HCT116 (cell line): ENCODE results near the gene CRYGN. TPM values are rescaled to one million over a fixed set of nuclear protein-coding genes. Genes with fewer than 3 reads are reported as not detected.

Experiments used
- ATAC-seq: fragments of 200-7000 bp; cut with Tn5 transposase; 2 replicates; pipeline ENCODE4 v1.9.1; 2020; ENCODE audit warnings: mild to moderate bottlenecking, moderate library complexity
- BruUV-seq: library from RNA; stranded (reverse); fragments of 400-500 nt; replicated peaks from 2 replicates; lab custom pipeline; 2021; lab: Mats Ljungman, UMichigan
- CTCF ChIA-PET: fragments of 300-600 bp; sonication (Branson Sonifier 250); formaldehyde crosslinking; loops from one replicate; lab custom pipeline; 2021; ENCODE audit warnings: antibody characterized with exemption; lab: Charles Lee
- POLR2A ChIA-PET: fragments of 300-600, 350-600 bp; sonication (Branson Sonifier 250); formaldehyde crosslinking; loops from one replicate; lab custom pipeline; 2021; ENCODE audit warnings: antibody characterized with exemption; lab: Charles Lee
- RAD21 ChIA-PET, 2 experiments: fragments of 300-600 bp; sonication (Branson Sonifier 250); formaldehyde crosslinking; loops; one replicate each; lab custom pipeline; 2023; ENCODE audit warnings: low total read pairs in 2 of 2; ENCODE audit not compliant: uncharacterized antibody in 2 of 2, unreplicated experiment in 2 of 2, low non-redundant PET in 1 of 2; lab: Charles Lee
- DNase-seq: peaks from one replicate; pipeline ENCODE4 v3.0.0-alpha.2; 2010; ENCODE audit warnings: low read depth, low spot score
- H2AFZ ChIP-seq: fragments of 200-600 bp; shearing (Covaris generic), sonication (generic); 2 replicates; pipeline ENCODE4 v1.6.1; 2017; ENCODE audit warnings: low read depth, mixed run types, mixed read lengths, antibody characterized with exemption, low read length; ENCODE audit not compliant: poor library complexity, severe bottlenecking
- H3K27ac ChIP-seq: 2 replicates; pipeline ENCODE4 v1.5.1; 2012; ENCODE audit warnings: low read depth, low read length
- H3K27me3 ChIP-seq: fragments of 200-600 bp; sonication (generic); 2 replicates; pipeline ENCODE4 v1.6.1; 2016; ENCODE audit warnings: mixed run types, low read length, mixed read lengths; ENCODE audit not compliant: insufficient read depth
- H3K36me3 ChIP-seq, 2 experiments: fragments of 200-500 bp in 1 of 2; fragments of 200-600 bp in 1 of 2; sonication (Bioruptor generic) in 1 of 2; sonication (generic) in 1 of 2; 2 replicates each; pipeline versions ENCODE4 v1.5.1 to v1.6.1; 2014 to 2016; ENCODE audit warnings: low read length in 2 of 2, inconsistent platforms in 1 of 2, mixed read lengths in 1 of 2, mixed run types in 1 of 2; ENCODE audit not compliant: insufficient read depth in 2 of 2, control insufficient read depth in 1 of 2
- H3K4me1 ChIP-seq, 2 experiments: fragments of 200-600 bp in 1 of 2; sonication (generic) in 1 of 2; 2 replicates each; pipeline versions ENCODE4 v1.5.1 to v1.6.1; 2012 to 2017; ENCODE audit warnings: low read length in 2 of 2, inconsistent platforms in 1 of 2, mild to moderate bottlenecking in 1 of 2, mixed read lengths in 1 of 2, mixed run types in 1 of 2, moderate library complexity in 1 of 2; ENCODE audit not compliant: insufficient read depth in 2 of 2, control insufficient read depth in 1 of 2
- H3K4me2 ChIP-seq: fragments of 200-600 bp; sonication (generic); 2 replicates; pipeline ENCODE4 v1.6.1; 2017; ENCODE audit warnings: mixed run types, low read length, mixed read lengths
- H3K4me3 ChIP-seq, 2 experiments: fragments of 200-600 bp in 1 of 2; sonication (generic) in 1 of 2; replicated peaks in 1 of 2; 2 replicates each; pipeline ENCODE4 v1.5.1; 2011 to 2016; ENCODE audit warnings: low read length in 2 of 2, control low read depth in 1 of 2, low read depth in 1 of 2, mild to moderate bottlenecking in 1 of 2, mixed read lengths in 1 of 2, mixed run types in 1 of 2
- H3K79me2 ChIP-seq: fragments of 200-600 bp; sonication (generic); 2 replicates; pipeline ENCODE4 v1.6.1; 2017; ENCODE audit warnings: mild to moderate bottlenecking, mixed run types, low read length, moderate library complexity, mixed read lengths; ENCODE audit not compliant: insufficient read depth
- H3K9ac ChIP-seq: fragments of 200-600 bp; sonication (generic); 2 replicates; pipeline ENCODE4 v1.6.1; 2016; ENCODE audit warnings: low read length, mixed read lengths
- H3K9me2 ChIP-seq: fragments of 200-600 bp; sonication (generic), shearing (Covaris generic); 2 replicates; pipeline ENCODE4 v1.6.1; 2017; ENCODE audit warnings: mixed run types, mild to moderate bottlenecking, moderate library complexity; ENCODE audit not compliant: insufficient read depth
- H3K9me3 ChIP-seq, 2 experiments: fragments of 200-500 bp in 1 of 2; fragments of 200-600 bp in 1 of 2; sonication (Bioruptor generic) in 1 of 2; sonication (generic) in 1 of 2; 2 replicates each; pipeline ENCODE4 v1.6.1; 2014 to 2017; ENCODE audit warnings: low read length in 2 of 2, mixed read lengths in 2 of 2, inconsistent platforms in 1 of 2, low read depth in 1 of 2, mild to moderate bottlenecking in 1 of 2, mixed run types in 1 of 2, moderate library complexity in 1 of 2; ENCODE audit not compliant: control insufficient read depth in 1 of 2, insufficient read depth in 1 of 2
- H4K20me1 ChIP-seq: fragments of 200-600 bp; sonication (generic), shearing (Covaris generic); 2 replicates; pipeline ENCODE4 v1.6.1; 2017; ENCODE audit warnings: mixed run types, mild to moderate bottlenecking, moderate library complexity; ENCODE audit not compliant: insufficient read depth
- ATF3 ChIP-seq: IDR thresholded peaks from 2 replicates; pipeline ENCODE4 v1.6.1; 2012
- CBX3 ChIP-seq: IDR thresholded peaks from 2 replicates; pipeline ENCODE4 v1.6.1; 2012; ENCODE audit warnings: low read depth
- EGR1 ChIP-seq: IDR thresholded peaks from 2 replicates; pipeline ENCODE4 v1.6.1; 2012; ENCODE audit warnings: low read depth
- EZH2 ChIP-seq: fragments of 200-600 bp; sonication (generic); IDR thresholded peaks from 2 replicates; pipeline ENCODE4 v1.6.1; 2017; ENCODE audit warnings: antibody characterized with exemption, mixed run types
- EZH2phosphoT487 ChIP-seq: fragments of 200-600 bp; IDR thresholded peaks from 2 replicates; pipeline ENCODE4 v1.6.1; 2018; ENCODE audit warnings: antibody characterized with exemption, borderline replicate concordance
- FOSL1 ChIP-seq: IDR thresholded peaks from 2 replicates; pipeline ENCODE4 v1.6.1; 2012; ENCODE audit warnings: low read depth
- POLR2A ChIP-seq: IDR thresholded peaks from 2 replicates; pipeline ENCODE4 v1.7.0; 2011; ENCODE audit warnings: borderline replicate concordance; ENCODE audit not compliant: insufficient read depth, insufficient read length; ENCODE audit errors: extremely low read depth
- POLR2AphosphoS5 ChIP-seq: IDR thresholded peaks from 2 replicates; pipeline ENCODE4 v1.6.1; 2011; ENCODE audit warnings: mild to moderate bottlenecking, low read depth, low read length, moderate library complexity
- RAD21 ChIP-seq: IDR thresholded peaks from 2 replicates; pipeline ENCODE4 v1.6.1; 2012; ENCODE audit warnings: low read depth, mild to moderate bottlenecking
- REST ChIP-seq: IDR thresholded peaks from 2 replicates; pipeline ENCODE4 v1.6.1; 2012; ENCODE audit warnings: low read depth
- SP1 ChIP-seq: IDR thresholded peaks from 2 replicates; pipeline ENCODE4 v1.6.1; 2012; ENCODE audit warnings: low read depth
- SRF ChIP-seq: IDR thresholded peaks from 2 replicates; pipeline ENCODE4 v1.6.1; 2012; ENCODE audit warnings: low read depth
- TCF7L2 ChIP-seq: IDR thresholded peaks from 2 replicates; pipeline ENCODE4 v1.7.0; 2011; ENCODE audit warnings: borderline replicate concordance, inconsistent platforms; ENCODE audit not compliant: insufficient read depth, insufficient read length; ENCODE audit errors: extremely low read depth
- YY1 ChIP-seq: IDR thresholded peaks from 2 replicates; pipeline ENCODE4 v1.6.1; 2011; ENCODE audit warnings: low read length, low read depth, moderate library complexity, mild to moderate bottlenecking; ENCODE audit not compliant: insufficient replicate concordance; ENCODE audit errors: extremely low read depth
- ZBTB33 ChIP-seq: IDR thresholded peaks from 2 replicates; pipeline ENCODE4 v1.6.1; 2011; ENCODE audit warnings: mild to moderate bottlenecking, low read length, moderate library complexity; ENCODE audit not compliant: insufficient replicate concordance; ENCODE audit errors: extremely low read depth
- ZFX ChIP-seq: fragments of 450-650 bp; IDR thresholded peaks from 2 replicates; pipeline ENCODE4 v1.6.1; 2017
- ZNF274 ChIP-seq: fragments of 200-500 bp; sonication (Bioruptor generic); IDR thresholded peaks from 2 replicates; pipeline ENCODE4 v1.6.1; 2014; ENCODE audit warnings: mild to moderate bottlenecking, low read depth, low read length, inconsistent platforms
- intact Hi-C: fragments of 100-400 bp; cut with micrococcal nuclease; formaldehyde crosslinking; loops from 2 replicates; pipeline ENCODE4 v1.10.0; 2022
- total RNA-seq: library from RNA; stranded (reverse); gene quantifications from one replicate; pipeline ENCODE4 v1.2.1, GENCODE V29; 2021; ENCODE audit not compliant: unreplicated experiment

The CRYGN gene
- total RNA-seq, 1 experiment from 2014 or later, result not detected

GRCh38 chr7:151437159-151437553 lies 2.8 kb downstream of the CRYGN start (continued):
- TF ChIP-seq ZBTB33 (no peak), CBX3 (no peak), ATF3 (no peak), REST (no peak)

GRCh38 chr7:151436446-151437158 lies 3.3 kb downstream of the CRYGN start:
- Histone ChIP-seq H3K27me3 (no peaks in the 10 kb centered on the region), H2AFZ (no peak overlapping the region), H3K4me2 (no peak overlapping the region), H3K4me1 (peaks cover 0 to 9% of the 10 kb centered on the region in 2 experiments; a peak in 1 of 4 replicates), H3K79me2 (no peaks in the 10 kb centered on the region), H3K4me3 (no peak overlapping the region), H3K9me3 (no peaks in the 10 kb centered on the region), H3K27ac (no peak overlapping the region), H3K36me3 (no peaks in the 10 kb centered on the region), H4K20me1 (no peaks in the 10 kb centered on the region), H3K9ac (no peak overlapping the region), H3K9me2 (no peaks in the 10 kb centered on the region)
- POLR2A ChIA-PET, result no interaction called here
- DNase-seq (no peak), ATAC-seq (no peak)
- no TSS peak for BruUV-seq
- intact Hi-C loops, result no loop called here
- CTCF ChIA-PET, result no interaction called here
- RAD21 ChIA-PET, result no interaction called here
- TF ChIP-seq YY1 (no peak), ATF3 (no peak), RAD21 (no peak), EZH2phosphoT487 (no peak), EGR1 (no peak), TCF7L2 (no peak), SRF (no peak), POLR2AphosphoS5 (no peak), ZFX (no peak), FOSL1 (no peak), ZNF274 (no peak), EZH2 (no peak), ZBTB33 (no peak), POLR2A (no peak), SP1 (no peak)
